HFF-Myc (cell line): ENCODE measurements around the gene AP1M1.
A peak's percentile ranks its signal among the peaks of the same experiment; 100 is the strongest.

Source experiments
- DNase-seq: peaks from one replicate; pipeline ENCODE4 v3.0.0-alpha.2; 2011; ENCODE audit warnings: low read depth; ENCODE audit errors: extremely low read depth
- H3K4me3 ChIP-seq: replicated peaks from 2 replicates; pipeline ENCODE4 v1.5.1; 2011; ENCODE audit warnings: low read depth, mild to moderate bottlenecking, control low read depth, low read length
- TF ChIP-seq, protein P1 (sequence below): IDR thresholded peaks from 2 replicates; pipeline ENCODE4 v1.5.1; 2012; ENCODE audit warnings: mild to moderate bottlenecking, low read depth, low read length, control low read depth; ENCODE audit errors: missing control alignments

Gene AP1M1

DNA sequence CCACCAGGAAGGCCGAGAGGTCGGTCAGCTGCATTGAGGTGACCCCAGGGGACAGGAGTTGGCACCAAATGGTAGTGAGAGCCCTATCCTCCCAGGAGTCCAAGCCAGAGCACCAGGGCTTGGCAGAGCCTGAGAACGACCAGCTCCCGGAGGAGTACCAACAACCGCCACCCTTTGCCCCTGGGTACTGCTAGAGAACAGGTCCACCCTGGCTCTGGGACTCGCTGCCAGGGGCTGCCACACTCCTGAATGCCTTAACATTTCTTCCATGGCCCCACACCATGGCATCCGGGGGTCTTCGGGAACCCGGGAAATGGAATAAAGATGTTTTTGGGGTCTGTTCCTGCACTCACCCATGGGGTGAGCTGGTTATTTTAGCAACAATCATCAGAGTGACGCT lies 40.1 kb upstream of the AP1M1 start:
- no peak overlapping the region for H3K4me3 ChIP-seq
- no peak for DNase-seq
- TF ChIP-seq, protein P1, sequence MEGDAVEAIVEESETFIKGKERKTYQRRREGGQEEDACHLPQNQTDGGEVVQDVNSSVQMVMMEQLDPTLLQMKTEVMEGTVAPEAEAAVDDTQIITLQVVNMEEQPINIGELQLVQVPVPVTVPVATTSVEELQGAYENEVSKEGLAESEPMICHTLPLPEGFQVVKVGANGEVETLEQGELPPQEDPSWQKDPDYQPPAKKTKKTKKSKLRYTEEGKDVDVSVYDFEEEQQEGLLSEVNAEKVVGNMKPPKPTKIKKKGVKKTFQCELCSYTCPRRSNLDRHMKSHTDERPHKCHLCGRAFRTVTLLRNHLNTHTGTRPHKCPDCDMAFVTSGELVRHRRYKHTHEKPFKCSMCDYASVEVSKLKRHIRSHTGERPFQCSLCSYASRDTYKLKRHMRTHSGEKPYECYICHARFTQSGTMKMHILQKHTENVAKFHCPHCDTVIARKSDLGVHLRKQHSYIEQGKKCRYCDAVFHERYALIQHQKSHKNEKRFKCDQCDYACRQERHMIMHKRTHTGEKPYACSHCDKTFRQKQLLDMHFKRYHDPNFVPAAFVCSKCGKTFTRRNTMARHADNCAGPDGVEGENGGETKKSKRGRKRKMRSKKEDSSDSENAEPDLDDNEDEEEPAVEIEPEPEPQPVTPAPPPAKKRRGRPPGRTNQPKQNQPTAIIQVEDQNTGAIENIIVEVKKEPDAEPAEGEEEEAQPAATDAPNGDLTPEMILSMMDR: no peak

DNA sequence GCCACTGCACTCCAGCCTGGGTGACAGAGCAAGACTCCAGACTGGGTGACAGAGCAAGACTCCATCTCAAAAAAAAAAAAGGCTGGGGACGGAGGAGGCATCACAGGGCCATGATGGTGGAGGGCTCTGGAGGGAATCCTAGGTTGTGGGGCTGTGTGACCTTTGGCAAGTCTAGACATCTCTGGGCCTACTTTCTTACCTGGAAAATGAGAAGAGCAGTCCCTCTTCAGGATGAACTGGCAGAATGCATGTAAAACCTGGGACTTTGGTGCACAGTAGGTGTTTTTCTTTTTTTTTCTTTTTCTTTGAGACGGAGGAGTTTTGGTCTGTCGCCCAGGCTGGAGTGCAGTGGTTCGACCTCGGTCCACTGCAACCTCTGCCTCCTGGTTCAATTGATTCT lies 38.1 kb upstream of the AP1M1 start:
- TF ChIP-seq, protein P1: no peak
- no peak for DNase-seq
- H3K4me3 ChIP-seq: no peak overlapping the region

DNA sequence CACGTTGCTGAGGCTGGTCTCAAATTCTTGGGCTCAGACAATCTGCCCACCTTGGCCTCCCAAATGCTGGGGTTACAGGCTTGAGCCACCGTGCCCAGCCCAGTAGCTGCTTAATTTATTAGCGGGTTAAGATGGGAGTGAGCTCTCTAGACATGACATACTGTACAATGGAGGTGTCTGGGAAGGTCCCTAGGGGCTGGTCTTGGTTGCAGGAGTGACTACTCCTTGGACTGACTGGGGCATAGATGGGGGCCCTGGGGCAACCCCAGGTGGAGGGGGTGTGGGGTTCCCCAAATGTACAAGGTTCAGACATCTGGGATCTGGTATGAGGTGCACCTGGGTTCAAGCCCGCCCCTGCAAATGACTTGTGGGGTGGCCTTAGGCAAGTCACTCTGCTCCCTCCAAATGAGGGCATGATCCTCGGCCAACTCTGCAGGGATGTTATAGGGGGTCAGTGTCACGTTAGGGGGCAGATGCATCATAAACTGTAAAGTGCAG lies 37.2 kb upstream of the AP1M1 start:
- TF ChIP-seq, protein P1: no peak
- H3K4me3 ChIP-seq: no peak overlapping the region
- no peak for DNase-seq

DNA sequence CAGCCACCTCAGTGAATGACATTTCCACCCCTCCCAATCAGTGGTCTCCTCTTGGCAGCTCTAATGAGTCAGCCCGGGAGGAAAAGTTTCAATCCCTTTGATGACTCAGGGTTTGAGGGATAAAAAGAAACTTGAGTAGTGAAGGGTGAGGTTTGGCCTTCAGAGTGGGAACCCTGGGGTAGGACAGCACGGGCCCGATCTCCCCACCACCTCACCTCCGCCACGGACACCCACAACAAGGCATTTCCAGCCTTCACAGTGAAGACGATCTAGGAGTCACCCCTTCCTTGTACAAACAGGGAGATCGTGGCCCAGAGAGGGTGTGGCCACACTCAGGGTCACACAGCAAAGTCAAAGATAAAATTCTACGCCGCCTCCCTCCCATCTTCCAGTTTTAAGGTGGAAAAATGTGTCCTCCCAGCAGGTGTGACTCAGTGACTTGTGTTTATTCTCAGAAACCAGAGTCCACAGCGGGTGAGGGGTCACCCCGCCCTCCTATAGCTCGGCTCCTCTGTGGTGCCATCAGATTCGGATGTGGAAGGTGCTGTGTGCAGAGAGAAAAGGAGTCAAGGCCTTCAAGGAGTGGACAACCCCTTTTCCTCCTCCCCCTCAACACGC lies 36.7 kb upstream of the AP1M1 start:
- no peak overlapping the region for H3K4me3 ChIP-seq
- peak; percentile 59 for DNase-seq
- TF ChIP-seq, protein P1: no peak

DNA sequence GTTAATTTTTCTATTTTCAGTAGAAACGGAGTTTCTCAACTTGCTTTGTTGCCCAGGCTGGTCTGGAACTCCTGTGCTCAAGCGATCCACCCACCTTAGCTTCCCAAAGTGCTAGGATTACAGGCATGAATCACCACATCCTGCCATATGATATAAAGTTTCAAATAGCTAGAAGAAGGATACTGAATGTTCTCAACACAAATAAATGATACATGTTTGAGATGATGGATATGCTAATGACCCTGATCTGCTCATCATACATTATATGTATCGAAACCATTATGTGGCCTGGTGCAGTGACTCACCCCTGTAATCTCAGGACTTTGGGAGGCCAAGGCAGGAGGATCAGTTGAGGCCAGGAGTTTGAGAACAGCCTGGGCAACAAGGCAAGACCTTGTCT lies 35.9 kb upstream of the AP1M1 start:
- H3K4me3 ChIP-seq: no peak overlapping the region
- TF ChIP-seq, protein P1: no peak
- DNase-seq: peak; percentile 60

DNA sequence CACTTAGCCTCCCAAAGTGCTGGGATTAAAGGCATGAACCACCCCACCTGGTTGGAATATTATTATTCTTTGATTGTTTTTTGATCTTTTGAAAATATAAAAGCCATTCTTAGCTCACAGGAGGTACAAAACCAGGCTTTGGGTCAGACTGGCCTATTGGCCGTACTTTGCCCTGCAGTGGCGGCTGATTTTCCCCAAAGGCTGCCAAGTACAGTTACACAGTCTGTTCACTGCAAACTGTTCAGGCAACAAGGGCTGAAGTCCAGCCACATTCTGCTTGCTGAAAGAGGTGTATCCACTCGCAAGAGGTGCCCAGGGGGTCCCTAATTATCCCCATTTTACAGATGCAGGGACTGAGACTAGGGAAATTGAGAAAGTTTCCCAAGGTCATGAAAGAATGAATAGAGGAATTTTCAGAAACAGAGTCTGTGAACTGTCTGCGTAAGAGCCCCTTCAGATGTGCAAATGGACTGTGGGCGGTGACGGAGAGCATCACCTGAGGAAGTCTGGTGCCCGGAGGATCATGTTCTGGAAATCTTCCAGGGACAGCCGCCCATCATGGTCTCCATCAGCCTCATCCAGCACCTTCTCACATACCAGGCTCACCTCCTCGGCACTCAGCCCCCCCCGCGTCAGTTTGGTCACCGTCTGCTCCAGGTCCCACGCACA lies 33.4 kb upstream of the AP1M1 start:
- H3K4me3 ChIP-seq: no peak overlapping the region
- TF ChIP-seq, protein P1: no peak
- no peak for DNase-seq

DNA sequence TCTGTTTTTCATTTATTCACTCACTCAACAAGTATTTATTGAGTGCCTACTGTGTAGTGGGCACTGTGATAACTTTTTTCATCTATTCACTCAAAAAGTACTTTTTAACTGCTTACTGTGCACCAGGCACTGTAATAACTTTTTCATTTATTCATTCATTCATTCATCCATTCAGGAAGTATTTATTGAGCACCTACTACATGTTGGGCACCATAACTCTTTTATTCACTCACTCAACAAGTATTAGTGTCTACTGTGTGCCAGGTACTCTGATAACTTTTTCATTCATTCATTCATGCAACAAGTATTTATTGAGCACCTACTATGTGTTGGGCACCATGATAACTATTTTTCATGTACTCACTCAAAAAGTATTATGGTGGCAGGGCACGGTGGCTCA lies 31.3 kb upstream of the AP1M1 start:
- no peak overlapping the region for H3K4me3 ChIP-seq
- TF ChIP-seq, protein P1: no peak
- no peak for DNase-seq
